ENCODE measurements around the gene VWA8. TPM values are rescaled to one million over a fixed set of nuclear protein-coding genes. Genes with fewer than 3 reads are reported as not detected.
"Not testable (repeated sequence)": the region's sequence is repeated elsewhere in the genome, so short reads cannot be mapped to it uniquely, and the experiment has no call there.

VWA8 gene
- total RNA-seq, 1 experiment from 2014 or later = 7.3 TPM

DNA sequence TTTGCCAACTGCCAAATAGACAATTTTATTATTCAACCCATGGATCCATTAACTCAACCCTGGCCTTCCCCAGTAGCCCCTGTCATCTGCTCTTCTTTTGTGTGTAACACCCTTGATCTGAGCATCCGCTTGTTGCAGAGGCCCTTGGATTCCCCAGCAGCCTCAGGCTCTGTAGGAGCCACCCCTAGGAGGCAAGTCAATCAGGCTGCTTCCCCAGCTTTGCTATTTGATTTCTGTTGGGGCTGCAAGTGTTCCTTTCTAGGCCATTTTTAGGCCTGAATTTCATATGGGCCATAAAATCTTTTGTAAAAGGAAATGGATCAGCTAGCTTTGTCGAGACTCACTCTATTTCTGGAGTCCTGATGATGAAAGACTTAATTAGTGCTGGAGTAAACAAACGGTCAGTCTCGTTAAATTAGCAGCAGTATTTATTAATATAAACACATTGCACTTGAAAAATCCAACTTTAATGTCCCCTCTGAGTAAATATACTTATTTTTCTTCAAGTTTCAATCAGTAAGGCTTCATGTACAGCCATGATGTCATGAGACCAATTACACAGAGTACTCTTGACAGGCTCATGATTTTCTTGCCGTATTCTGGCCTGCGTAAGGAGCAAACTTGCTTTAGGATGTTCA is 398.2 kb downstream of the VWA8 start:
- no peak for DNase-seq (ENCODE audit: low read depth)

GRCh38 chr13:41562083-41562482 is 398.8 kb downstream of the VWA8 start:
- DNase-seq (ENCODE audit: low read depth) = peak; percentile 78

DNA sequence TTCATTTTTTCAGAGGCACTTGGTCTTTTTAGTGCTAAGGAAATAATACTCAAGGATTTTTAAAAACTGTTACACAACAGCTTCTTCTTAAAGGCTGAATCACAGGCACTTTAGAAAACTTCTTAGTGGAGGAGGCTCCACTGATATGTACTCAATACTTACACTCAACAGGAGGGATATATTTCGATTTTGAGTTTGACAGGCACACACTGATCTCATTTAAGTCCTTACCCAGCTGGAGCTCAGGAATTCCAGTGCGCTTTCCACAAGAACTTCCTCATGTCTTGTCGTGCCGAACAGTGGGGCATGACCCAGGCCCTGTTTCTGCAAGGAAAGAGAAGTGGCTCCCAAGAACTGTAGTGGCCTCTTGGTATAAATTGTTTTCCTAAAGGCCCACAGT is 399.7 kb downstream of the VWA8 start:
- DNase-seq (ENCODE audit: low read depth) = no peak

DNA sequence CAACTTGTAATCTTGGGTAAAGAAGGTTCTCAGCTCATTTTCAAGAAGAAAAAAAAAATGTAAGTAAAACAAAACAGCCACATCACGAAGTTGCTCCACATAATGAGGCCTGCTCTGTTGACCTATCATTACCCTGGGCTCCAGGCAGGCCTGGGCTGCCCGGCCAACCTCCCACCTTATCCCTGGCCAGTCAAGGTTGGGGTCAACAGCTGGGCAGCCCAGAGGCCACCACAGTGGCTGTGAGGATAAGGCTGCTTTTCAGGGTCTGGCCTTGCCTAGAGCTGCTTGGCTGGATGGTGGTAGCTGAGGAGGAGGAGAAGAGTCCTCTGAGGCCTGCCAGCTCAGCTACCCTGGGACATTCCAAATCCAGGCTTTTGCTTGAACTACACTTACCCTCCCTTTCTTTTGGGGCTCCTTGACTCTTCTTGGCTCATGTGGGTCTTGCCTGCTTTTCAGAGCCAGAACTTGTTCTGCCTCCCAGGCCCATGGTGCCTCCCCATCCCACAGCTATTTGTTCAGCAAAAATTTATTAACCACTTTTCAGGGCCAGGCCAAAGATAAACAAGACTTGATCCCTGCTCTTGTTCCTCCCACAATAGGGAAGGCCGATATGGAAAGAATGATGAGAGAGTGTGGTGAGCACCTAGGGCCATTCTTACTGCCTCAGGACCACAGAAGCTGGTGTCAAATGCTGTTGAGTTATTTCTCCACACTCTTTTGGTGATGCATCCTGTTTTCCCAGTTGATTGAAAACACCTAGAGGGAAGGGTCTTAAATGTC is 401.9 kb downstream of the VWA8 start:
- DNase-seq (ENCODE audit: low read depth) = no peak

DNA sequence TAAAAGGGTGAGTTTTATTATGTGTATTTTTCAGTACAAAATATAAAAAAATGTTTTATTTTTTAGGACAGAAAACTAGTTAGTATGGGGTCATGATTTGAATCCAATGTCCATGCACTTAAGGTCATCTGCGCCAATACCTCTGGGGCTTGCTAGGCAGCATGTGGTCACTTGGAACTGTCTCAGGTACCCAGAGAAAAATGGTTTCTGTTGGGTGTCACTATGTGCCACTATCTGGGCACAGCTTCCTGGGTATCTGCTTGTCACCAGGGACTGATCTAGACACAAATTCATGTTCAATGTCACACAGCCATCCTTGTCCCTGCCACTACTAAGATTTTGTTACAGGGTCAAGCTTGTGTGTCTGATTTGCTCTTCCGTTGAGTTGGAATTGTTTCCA is 403.2 kb downstream of the VWA8 start:
- no peak for DNase-seq (ENCODE audit: low read depth)

DNA sequence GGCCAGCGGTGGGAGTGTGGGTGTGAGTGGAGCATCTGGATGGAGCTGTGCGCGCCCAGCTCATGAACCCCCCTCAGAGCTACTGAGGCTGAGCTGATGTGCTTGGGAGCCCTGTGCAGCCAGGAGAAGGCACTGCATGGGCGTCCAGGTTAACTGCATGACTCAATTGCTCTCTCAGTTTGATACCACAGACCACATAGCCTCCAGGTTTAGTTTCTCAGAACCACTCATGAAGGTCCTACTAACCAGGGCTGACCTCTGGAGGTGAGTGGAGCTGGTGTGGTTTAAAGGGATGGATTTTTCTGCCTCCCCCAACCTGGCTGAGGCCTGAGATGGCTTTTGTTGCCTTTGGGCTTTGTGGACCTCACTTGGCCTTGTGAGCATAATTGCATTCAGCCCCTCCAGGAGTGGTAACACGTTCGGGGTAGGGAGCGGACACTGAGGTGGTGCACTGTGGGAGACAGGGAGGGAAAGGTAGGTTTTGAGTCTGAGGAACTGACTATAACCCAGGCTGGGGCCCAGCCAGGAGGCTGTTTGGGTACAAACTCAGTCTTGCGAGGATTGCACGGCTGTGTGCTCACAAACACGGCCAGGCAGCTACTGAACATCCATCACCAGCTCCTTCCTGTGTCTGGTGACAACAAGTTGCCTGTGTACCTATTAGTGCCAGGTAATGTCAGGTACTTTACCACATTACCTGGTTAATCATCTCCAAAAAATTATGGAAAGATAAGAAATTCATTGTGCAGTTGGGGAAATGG is 406.1 kb downstream of the VWA8 start:
- no peak for DNase-seq (ENCODE audit: low read depth)

GRCh38 chr13:41554180-41554579 is 406.7 kb downstream of the VWA8 start:
- no peak for DNase-seq (ENCODE audit: low read depth)

GRCh38 chr13:41552031-41552430 is 408.9 kb downstream of the VWA8 start:
- DNase-seq (ENCODE audit: low read depth) = no peak

GRCh38 chr13:41550276-41550675 is 410.6 kb downstream of the VWA8 start:
- no peak for DNase-seq (ENCODE audit: low read depth)

DNA sequence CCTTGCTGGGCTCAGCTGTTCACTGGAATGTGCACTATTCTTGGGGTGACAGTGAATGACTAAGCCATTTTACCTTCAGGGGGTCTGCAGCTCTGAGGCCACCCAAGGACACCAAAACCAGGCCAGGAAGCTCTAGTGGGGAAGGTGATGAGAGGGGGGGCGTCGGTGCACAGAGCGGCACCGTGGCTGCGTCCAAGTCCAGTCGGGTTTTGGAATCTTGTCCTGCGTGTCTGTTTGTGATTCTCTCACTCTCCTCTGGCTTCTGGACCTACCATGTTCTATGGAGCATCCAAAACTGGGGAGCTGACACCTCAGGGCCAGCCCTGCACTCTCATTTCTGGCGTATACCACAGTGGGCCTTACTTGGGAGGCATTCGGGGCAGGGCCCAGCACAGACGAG is 411.4 kb downstream of the VWA8 start:
- no peak for DNase-seq (ENCODE audit: low read depth)

DNA sequence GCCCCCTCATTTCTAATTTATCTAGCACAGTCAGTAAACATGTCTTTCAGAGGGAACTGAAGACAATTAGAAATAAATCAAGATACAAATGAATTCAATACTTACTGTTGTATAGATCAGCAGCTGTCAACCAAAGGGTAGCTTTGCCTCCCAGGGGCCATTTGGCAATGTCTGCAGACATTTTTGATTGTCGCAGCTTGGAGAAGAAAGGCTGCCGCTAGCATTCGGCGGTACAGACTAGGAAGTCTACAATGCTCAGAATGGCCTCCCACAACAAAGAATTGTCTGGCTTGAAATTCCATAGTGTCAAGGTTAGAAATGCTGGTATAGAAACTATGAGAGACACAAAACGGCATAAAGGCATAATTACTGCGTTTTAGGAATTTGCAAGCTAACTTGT is 412.0 kb downstream of the VWA8 start:
- DNase-seq (ENCODE audit: low read depth) = no peak

GRCh38 chr13:41548031-41548430 is 412.9 kb downstream of the VWA8 start:
- no peak for DNase-seq (ENCODE audit: low read depth)

- DNase-seq (ENCODE audit: low read depth) = no peak
These were observed 413.5 kb downstream of the VWA8 start for GRCh38 chr13:41547251-41548000.

- DNase-seq (ENCODE audit: low read depth) = peak; percentile 88
These were observed 414.3 kb downstream of the VWA8 start for GRCh38 chr13:41546372-41547190.

DNA sequence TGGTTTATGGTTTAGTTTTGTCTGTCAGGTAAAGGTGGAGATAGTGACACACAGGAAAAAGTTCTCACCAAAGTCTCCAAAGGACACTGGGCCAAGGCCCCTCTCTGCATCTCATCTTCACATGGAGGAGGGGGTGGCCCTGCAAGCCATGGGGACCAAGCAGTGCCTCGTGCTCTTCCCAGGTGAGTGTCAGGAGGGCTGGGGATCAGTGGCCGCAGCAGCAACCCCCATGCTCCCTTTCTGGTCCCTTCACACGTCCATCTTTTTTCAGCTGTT is 415.5 kb downstream of the VWA8 start:
- DNase-seq (ENCODE audit: low read depth) = no peak

GRCh38 chr13:41543664-41544300 is 417.1 kb downstream of the VWA8 start:
- DNase-seq (ENCODE audit: low read depth) = no peak

GRCh38 chr13:41542799-41543198 is 418.1 kb downstream of the VWA8 start:
- DNase-seq (ENCODE audit: low read depth) = not testable (repeated sequence)

DNA sequence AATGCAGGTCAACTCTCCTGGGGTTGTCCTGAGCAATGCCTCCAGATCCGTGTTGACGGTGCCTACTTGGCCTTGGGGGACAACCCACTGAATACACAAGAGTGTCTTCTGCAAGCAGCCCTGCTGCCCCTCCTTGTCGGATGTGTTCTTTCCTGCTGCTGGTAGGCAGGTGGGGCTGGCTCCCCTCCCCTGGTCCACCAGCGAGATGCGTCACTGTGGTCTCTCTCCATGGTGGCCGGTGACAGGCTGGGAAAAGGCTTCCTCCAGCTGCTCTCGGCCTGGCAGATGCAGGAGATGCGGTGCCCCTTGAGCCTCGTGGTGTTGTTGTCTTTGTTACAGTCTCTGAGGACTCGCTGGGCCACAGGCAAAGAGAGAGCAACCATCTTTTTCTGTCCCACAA is 418.6 kb downstream of the VWA8 start:
- no peak for DNase-seq (ENCODE audit: low read depth)

DNA sequence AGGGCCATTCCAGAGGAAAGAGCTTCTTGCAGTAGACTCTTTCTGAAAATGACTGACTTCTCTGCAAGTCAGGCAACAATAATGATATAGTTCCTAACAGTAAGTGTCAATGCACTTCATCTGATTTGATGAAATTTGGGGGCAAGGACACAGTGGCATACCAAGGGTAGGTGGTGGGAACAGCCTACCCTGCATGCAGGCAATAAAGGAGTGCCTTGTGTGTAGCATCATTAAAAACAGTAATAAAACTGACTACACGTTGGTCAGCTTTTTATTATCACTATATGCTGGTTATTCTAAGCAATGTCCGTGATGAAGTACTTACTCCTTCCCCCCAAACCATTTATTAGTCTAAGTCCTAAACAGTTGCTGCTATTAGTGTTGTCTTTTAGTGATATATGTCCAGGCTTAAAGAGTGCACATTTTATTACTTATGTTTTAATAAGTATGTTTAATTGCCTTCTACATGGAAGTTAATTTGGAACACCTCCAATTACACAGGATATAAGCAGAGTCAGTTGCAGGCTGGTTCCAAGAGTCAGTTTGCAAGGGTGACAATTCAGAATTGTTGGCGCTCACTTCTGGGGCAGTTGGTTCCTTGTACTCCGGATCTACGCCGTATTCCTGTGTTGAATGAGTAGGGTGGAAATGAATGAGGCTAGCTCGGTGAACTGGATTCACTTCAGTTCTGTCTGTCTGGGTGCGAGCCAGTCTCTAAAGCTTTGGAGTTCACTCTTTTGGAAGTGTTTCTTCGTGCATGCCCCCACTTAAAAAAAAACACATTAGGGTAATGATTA is 419.6 kb downstream of the VWA8 start:
- no peak for DNase-seq (ENCODE audit: low read depth)

DNA sequence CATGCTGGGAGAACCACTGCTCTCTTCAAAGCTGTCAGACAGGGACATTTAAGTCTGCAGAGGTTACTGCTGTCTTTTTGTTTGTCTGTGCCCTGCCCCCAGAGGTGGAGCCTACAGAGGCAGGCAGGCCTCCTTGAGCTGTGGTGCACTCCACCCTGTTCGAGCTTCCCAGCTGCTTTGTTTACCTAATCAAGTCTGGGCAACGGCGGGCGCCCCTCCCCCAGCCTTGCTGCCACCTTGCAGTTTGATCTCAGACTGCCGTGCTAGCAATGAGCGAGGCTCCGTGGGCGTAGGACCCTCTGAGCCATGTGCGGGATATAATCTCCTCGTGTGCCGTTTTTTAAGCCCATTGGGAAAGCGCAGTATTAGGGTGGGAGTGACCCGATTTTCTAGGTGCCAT is 420.7 kb downstream of the VWA8 start:
- DNase-seq (ENCODE audit: low read depth) = not testable (repeated sequence)

All from HT1080 (cell line).